Embryonic facial prominence (tissue), 1 donor: ENCODE measurements around the gene PDZRN3.

Experiments
- DNase-seq: peaks from one replicate; pipeline ENCODE4 v3.0.0-alpha.2; 2016; ENCODE audit errors: extremely low spot score

The PDZRN3 gene

GRCh38 chr3:73623346-73623745 is 1.4 kb downstream of the PDZRN3 start:
- no peak for DNase-seq

- no peak for DNase-seq
These were observed 2.5 kb downstream of the PDZRN3 start for GRCh38 chr3:73622091-73622805.

- DNase-seq: no peak
These were observed 3.4 kb downstream of the PDZRN3 start for GRCh38 chr3:73621388-73621787.

DNA sequence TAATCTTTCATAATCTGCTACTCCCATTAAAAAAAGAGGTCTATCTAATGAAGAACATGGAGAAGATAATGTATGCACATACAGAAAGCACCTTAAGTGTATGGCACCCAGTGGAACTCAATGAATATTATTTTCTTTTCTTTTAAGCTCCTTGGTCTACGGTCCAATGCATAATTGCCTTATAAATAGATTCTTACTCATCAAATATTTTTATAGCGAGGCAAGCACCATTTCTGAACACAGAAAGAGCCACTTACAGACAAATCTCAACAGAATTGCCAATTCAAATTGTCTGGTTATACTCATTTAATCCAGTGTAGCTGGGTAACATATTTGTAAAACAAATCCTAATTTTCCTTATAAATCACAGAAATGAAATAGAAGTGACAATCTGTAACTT is 6.3 kb downstream of the PDZRN3 start:
- no peak for DNase-seq

DNA sequence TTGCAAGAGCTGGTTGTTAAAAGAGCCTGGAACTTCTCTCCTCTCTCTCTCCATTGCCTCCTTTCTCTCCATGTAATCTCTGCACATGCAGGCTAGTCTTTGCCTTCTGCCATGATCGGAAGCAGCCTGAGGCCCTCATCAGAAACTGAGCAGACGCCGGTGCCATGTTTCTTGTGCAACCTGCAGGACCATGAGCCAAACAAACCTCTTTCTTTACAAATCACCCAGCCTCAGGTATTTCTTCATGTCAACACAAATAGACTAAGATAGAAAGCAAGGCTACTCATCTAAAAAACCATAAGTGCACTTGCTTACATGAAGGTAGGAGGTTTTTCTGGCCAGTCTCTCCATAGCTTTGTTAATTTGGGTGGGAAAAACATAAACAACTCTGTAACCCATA is 8.7 kb downstream of the PDZRN3 start:
- DNase-seq: no peak

- DNase-seq: no peak
These were observed 10.3 kb downstream of the PDZRN3 start for GRCh38 chr3:73614419-73614818.

- no peak for DNase-seq
These were observed 13.6 kb downstream of the PDZRN3 start for GRCh38 chr3:73611176-73611575.

DNA sequence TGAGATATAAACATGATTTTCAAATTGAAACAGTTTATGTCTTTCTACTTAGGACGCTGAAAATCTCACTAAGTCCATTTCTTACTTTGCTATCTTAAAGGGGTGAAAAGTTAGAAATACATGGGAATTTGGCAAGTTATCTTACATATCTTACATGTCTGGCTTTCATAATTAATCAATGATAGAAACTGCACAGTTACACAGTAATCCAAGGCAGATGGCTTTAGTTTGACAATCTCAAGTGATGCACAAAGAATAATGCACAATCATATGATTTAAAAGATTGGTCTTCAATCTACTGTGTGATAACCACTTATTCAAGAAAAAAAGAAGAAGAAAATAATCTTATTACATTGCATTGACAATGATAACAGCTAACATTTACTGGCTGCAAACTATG is 14.2 kb downstream of the PDZRN3 start:
- DNase-seq: no peak

DNA sequence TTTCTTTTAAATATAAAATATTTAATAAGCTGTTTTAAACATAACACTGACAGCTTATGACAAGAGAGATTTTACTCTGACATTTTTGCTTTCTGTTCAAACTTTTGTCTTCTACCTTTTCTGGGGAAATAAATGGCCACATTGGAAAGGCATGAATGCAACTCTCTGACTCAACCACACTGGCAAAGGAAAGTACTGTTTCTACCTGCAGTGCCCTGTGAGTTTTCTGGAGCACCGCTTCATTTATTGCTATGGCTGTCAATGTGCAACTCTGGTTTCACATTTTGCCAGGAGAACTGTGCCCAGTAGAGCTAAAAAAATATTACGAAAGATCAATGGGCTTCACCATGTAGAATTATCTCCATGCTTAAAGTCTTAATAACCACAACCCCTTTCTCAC is 15.1 kb downstream of the PDZRN3 start:
- no peak for DNase-seq

DNA sequence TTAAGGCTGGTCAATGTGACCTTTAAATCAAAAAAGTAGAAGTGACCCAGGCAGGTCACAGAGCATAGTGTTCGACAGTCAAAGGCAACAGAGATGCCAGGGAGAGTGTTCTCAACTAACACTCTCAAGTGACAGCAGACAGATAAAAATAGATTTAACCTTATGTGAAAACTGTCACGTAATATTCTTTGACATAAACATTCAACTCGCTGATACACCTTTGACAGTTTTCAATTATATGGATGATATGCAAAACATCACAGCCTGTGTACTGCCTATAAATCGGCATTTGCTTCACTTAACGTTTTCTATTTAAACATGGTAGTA is 15.5 kb downstream of the PDZRN3 start:
- no peak for DNase-seq

- no peak for DNase-seq
These were observed 16.1 kb downstream of the PDZRN3 start for GRCh38 chr3:73608456-73609314.

DNA sequence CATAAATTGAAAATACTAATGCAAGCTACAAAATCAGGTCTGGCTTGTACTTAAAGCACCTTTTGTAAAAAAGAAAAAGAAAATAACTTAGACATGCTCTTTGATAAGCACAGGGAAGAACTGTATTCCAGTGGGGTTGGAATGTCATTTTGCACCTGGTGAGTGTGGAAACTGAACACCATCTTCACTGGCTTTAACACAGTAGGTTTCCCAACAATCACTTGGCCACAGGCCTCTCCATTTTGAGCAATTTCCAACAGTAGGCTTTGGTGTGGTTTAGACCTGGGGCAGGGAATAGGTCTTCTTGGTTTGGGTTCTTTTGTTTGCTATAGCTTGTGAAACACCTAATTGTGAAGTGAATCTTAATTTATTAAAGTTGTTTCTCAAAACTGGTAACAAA is 18.9 kb downstream of the PDZRN3 start:
- DNase-seq: no peak

GRCh38 chr3:73605412-73605811 is 19.3 kb downstream of the PDZRN3 start:
- DNase-seq: no peak

GRCh38 chr3:73604451-73604850 is 20.3 kb downstream of the PDZRN3 start:
- DNase-seq: no peak

DNA sequence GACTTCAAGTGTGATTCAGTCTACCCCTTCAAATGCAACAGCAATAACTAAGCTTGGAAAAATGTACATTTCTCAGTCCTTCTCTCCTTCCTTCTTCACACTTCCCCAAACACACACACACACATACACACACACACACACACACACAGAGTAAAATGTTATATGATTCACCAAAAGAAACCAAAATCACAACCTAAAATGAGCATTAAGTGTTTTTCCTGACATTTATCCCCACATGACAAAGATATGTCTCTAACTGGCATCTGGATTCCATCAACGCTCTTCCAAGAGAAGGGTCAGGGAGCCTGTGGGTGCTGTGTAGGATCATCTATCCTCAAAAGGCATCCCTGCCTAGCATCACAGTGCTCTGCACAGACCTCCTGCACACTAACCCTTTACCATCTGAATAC is 21.0 kb downstream of the PDZRN3 start:
- DNase-seq: no peak

DNA sequence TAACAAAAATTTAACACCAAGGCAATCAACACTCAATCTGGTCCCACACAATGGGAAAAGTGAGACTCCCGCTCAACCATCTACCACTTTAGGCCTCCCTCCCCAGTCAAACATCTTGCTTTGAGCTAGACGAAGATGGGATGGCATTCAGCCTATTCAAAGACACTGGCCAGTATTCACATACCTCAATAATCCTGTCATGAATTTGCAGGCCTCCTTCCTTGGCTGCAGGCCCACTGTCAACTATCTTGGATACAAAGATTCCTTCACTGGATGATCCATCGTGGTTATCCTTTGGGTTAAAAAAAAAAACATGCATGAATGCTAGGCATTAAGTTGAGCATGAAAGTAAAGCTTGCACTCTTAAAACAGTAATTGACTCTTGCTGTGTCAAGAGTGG is 22.6 kb downstream of the PDZRN3 start:
- no peak for DNase-seq

DNA sequence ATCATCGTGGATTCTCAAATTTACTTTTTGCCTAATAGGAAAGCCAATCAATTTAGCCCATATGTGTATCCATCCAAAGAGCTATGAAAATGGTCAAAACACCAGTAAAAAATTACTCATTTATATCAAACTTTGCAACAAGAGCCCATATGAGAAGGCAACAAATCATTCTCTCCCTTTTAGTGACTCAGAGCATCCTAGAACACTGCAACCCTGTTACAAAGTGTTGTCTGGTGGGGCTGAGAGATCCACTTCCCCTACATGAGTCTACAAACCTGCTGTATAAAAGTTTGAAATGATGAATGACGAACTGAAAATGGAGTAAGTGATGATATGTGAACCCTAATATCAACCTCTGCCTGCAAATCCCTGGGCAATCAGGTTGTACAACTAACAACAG is 23.3 kb downstream of the PDZRN3 start:
- no peak for DNase-seq

GRCh38 chr3:73601011-73601410 is 23.7 kb downstream of the PDZRN3 start:
- no peak for DNase-seq

GRCh38 chr3:73600293-73600938 is 24.3 kb downstream of the PDZRN3 start:
- DNase-seq: peak; percentile 74

- no peak for DNase-seq
These were observed 25.1 kb downstream of the PDZRN3 start for GRCh38 chr3:73599605-73600004.

DNA sequence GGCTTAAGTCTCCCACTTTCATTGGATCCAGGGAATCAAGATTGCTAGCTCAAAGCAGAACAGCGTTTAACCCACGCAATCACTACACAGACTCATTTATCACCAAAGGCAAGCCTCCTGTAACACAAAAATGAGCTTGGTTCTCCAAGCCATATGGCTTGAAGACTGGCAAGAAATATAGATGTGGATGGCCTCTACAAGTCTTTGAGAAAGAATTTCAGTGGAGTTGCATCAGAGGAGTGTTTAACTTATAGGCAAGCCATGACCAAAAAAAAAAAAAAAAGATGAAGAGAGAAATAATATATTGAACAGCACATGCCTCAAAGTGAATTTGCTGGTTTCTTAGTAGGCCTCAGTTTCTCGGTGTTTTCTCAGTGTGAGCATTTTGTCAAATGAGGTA is 27.3 kb downstream of the PDZRN3 start:
- no peak for DNase-seq

- no peak for DNase-seq
These were observed 32.3 kb downstream of the PDZRN3 start for GRCh38 chr3:73592154-73593144.
